Measurements from ENCODE around the gene NOLC1. TPM values are rescaled to one million over a fixed set of nuclear protein-coding genes. Genes with fewer than 3 reads are reported as not detected.

Gene NOLC1
- total and polyA plus RNA-seq, 2 of the 13 experiments (the other 11 are each of a cell fraction or from before 2014, with no cell fraction given) = 50.6 to 81.0 TPM

DNA sequence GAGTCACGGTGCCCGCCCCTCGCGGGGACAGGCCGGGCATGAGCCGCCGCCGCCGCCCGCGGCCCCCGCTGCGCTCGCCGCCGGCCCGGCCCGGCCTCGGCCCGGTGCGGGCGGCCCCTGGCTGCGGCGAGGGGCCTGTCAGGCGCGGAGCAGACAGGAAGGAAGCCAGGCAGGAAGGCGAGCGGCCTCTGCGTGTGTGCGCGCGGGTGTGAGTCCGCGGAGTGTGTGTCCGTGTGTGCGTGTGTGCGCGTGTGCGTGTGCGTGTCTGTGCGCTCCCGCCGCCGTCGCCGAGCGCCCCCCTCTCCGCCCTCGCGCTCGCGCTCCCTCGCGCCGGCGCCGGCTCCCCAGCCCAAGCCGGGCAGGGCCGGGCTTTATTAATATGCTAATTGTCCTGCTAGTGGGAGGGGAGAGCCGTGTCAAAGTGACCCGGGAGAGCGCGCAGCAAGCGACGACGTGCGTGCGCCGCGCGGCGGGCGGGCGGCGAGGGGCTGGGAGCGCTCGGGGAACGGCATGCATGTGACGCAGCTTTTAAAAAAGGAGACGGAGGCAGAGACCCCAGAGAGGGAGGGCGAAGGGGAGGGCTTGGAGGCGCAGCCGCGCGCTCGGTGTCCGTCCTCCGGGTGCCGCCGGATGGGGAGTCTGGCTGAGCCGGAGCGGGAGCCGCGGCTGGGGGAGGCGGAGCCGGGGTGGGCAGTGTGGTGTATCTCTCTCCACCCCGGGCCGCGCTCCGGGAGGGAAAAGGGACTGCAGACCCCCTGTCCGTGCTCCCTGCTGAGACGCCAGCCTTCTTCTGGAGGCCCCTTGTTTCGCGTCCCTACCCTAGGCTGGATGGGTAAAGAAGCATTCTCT, 31.8 kb upstream of the NOLC1 start, which contains the start of gene LDB1 (continued):
- TF ChIP-seq, protein P1, sequence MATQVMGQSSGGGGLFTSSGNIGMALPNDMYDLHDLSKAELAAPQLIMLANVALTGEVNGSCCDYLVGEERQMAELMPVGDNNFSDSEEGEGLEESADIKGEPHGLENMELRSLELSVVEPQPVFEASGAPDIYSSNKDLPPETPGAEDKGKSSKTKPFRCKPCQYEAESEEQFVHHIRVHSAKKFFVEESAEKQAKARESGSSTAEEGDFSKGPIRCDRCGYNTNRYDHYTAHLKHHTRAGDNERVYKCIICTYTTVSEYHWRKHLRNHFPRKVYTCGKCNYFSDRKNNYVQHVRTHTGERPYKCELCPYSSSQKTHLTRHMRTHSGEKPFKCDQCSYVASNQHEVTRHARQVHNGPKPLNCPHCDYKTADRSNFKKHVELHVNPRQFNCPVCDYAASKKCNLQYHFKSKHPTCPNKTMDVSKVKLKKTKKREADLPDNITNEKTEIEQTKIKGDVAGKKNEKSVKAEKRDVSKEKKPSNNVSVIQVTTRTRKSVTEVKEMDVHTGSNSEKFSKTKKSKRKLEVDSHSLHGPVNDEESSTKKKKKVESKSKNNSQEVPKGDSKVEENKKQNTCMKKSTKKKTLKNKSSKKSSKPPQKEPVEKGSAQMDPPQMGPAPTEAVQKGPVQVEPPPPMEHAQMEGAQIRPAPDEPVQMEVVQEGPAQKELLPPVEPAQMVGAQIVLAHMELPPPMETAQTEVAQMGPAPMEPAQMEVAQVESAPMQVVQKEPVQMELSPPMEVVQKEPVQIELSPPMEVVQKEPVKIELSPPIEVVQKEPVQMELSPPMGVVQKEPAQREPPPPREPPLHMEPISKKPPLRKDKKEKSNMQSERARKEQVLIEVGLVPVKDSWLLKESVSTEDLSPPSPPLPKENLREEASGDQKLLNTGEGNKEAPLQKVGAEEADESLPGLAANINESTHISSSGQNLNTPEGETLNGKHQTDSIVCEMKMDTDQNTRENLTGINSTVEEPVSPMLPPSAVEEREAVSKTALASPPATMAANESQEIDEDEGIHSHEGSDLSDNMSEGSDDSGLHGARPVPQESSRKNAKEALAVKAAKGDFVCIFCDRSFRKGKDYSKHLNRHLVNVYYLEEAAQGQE (IDR thresholded peaks at IDR 0.05; ENCODE audit: borderline replicate concordance in 1 of 2, low read depth in 1 of 2, low read length in 2 of 2) = no peak
- TF ChIP-seq, protein P2, sequence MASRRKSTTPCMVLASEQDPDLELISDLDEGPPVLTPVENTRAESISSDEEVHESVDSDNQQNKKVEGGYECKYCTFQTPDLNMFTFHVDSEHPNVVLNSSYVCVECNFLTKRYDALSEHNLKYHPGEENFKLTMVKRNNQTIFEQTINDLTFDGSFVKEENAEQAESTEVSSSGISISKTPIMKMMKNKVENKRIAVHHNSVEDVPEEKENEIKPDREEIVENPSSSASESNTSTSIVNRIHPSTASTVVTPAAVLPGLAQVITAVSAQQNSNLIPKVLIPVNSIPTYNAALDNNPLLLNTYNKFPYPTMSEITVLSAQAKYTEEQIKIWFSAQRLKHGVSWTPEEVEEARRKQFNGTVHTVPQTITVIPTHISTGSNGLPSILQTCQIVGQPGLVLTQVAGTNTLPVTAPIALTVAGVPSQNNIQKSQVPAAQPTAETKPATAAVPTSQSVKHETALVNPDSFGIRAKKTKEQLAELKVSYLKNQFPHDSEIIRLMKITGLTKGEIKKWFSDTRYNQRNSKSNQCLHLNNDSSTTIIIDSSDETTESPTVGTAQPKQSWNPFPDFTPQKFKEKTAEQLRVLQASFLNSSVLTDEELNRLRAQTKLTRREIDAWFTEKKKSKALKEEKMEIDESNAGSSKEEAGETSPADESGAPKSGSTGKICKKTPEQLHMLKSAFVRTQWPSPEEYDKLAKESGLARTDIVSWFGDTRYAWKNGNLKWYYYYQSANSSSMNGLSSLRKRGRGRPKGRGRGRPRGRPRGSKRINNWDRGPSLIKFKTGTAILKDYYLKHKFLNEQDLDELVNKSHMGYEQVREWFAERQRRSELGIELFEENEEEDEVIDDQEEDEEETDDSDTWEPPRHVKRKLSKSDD (CRISPR knock-in tag; IDR thresholded peaks at IDR 0.05; ENCODE audit: low read depth) = no peak
- TF ChIP-seq ZNF703 (CRISPR knock-in tag; IDR thresholded peaks at IDR 0.05; ENCODE audit: borderline replicate concordance) (no peak), ZNF160 (CRISPR knock-in tag; IDR thresholded peaks at IDR 0.05) (no peak; the same call in 1 of the 2 replicates), POGZ (CRISPR knock-in tag; IDR thresholded peaks at IDR 0.05) (no peak), CENPT (CRISPR knock-in tag; IDR thresholded peaks at IDR 0.05; ENCODE audit: low read depth) (no peak; the same call in 1 of the 2 replicates), KDM6A (CRISPR knock-in tag; IDR thresholded peaks at IDR 0.05; ENCODE audit: low read depth) (no peak), ZNF678 (CRISPR knock-in tag; IDR thresholded peaks at IDR 0.05) (no peak), RNF2 (conservative IDR thresholded peaks at IDR 0.05; ENCODE audit: low read depth) (no peak), FOSL2 (CRISPR knock-in tag; IDR thresholded peaks at IDR 0.05) (peak; percentile 24), ZNF549 (CRISPR knock-in tag; IDR thresholded peaks at IDR 0.05) (no peak), RELA (CRISPR knock-in tag; IDR thresholded peaks at IDR 0.05) (peak; percentile 37; the same call in 1 of the 2 replicates), BORCS8-MEF2B (CRISPR knock-in tag; IDR thresholded peaks at IDR 0.05) (no peak; the same call in 1 of the 2 replicates), HNRNPL (IDR thresholded peaks at IDR 0.05; ENCODE audit: low read depth, low read length) (no peak), BRD4 (CRISPR knock-in tag; IDR thresholded peaks at IDR 0.05) (no peak)
- TF ChIP-seq, protein P3, sequence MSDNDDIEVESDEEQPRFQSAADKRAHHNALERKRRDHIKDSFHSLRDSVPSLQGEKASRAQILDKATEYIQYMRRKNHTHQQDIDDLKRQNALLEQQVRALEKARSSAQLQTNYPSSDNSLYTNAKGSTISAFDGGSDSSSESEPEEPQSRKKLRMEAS (IDR thresholded peaks at IDR 0.05) = peak; percentile 83
- TF ChIP-seq, protein P4, sequence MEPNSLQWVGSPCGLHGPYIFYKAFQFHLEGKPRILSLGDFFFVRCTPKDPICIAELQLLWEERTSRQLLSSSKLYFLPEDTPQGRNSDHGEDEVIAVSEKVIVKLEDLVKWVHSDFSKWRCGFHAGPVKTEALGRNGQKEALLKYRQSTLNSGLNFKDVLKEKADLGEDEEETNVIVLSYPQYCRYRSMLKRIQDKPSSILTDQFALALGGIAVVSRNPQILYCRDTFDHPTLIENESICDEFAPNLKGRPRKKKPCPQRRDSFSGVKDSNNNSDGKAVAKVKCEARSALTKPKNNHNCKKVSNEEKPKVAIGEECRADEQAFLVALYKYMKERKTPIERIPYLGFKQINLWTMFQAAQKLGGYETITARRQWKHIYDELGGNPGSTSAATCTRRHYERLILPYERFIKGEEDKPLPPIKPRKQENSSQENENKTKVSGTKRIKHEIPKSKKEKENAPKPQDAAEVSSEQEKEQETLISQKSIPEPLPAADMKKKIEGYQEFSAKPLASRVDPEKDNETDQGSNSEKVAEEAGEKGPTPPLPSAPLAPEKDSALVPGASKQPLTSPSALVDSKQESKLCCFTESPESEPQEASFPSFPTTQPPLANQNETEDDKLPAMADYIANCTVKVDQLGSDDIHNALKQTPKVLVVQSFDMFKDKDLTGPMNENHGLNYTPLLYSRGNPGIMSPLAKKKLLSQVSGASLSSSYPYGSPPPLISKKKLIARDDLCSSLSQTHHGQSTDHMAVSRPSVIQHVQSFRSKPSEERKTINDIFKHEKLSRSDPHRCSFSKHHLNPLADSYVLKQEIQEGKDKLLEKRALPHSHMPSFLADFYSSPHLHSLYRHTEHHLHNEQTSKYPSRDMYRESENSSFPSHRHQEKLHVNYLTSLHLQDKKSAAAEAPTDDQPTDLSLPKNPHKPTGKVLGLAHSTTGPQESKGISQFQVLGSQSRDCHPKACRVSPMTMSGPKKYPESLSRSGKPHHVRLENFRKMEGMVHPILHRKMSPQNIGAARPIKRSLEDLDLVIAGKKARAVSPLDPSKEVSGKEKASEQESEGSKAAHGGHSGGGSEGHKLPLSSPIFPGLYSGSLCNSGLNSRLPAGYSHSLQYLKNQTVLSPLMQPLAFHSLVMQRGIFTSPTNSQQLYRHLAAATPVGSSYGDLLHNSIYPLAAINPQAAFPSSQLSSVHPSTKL (CRISPR knock-in tag; IDR thresholded peaks at IDR 0.05) = peak; percentile 43; the same call in 1 of the 2 replicates
- TF ChIP-seq, protein P5, sequence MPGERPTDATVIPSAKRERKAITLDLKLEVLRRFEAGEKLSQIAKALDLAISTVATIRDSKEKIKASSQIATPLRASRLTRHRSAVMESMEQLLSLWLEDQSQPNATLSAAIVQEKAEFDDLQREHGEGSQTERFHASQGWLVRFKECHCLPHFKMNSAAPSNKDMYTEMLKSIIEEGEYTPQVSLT (CRISPR knock-in tag; IDR thresholded peaks at IDR 0.05; ENCODE audit: borderline replicate concordance, low read depth) = no peak

All from HepG2 (cell line).